ENCODE measurements around the gene NOL9. TPM values are rescaled to one million over a fixed set of nuclear protein-coding genes. Genes with fewer than 3 reads are reported as not detected.

The NOL9 gene
- total and polyA plus RNA-seq, 9 of the 15 experiments (the other 6 are each of a cell fraction or from before 2014, with no cell fraction given), result 5.6 to 76.5 (median 47.3) TPM

- TF ChIP-seq GTF2E2 (tag; IDR thresholded peaks at IDR 0.05), result no peak
- no peak for TF ChIP-seq BMI1 (IDR thresholded peaks at IDR 0.05; ENCODE audit: low read length)
- no peak for TF ChIP-seq NFATC3 (IDR thresholded peaks at IDR 0.05)
- TF ChIP-seq SMARCA4 (IDR thresholded peaks at IDR 0.05), result peak; percentile 61; the same call in 1 of the 2 replicates
- TF ChIP-seq ARHGAP35 (IDR thresholded peaks at IDR 0.05; ENCODE audit: partially characterized antibody), result no peak
- TF ChIP-seq PTRF (tag; IDR thresholded peaks at IDR 0.05), result no peak
- TF ChIP-seq DIDO1 (tag; IDR thresholded peaks at IDR 0.05; ENCODE audit: low read depth), result no peak
- no peak for TF ChIP-seq POLR3A (IDR thresholded peaks at IDR 0.05; ENCODE audit: borderline replicate concordance, extremely low read depth, insufficient read depth, insufficient read length)
- no peak for TF ChIP-seq RNF2 (IDR thresholded peaks at IDR 0.05)
- TF ChIP-seq ZKSCAN1 (IDR thresholded peaks at IDR 0.05; ENCODE audit: low read depth, low read length), result no peak
- no peak for TF ChIP-seq ZNF224 (CRISPR knock-in tag; IDR thresholded peaks at IDR 0.05)
- no peak for TF ChIP-seq ZNF445 (CRISPR knock-in tag; IDR thresholded peaks at IDR 0.05; ENCODE audit: low read depth)
- TF ChIP-seq ZNF695 (CRISPR knock-in tag; IDR thresholded peaks at IDR 0.05), result no peak
- TF ChIP-seq ZNF395 (CRISPR knock-in tag; IDR thresholded peaks at IDR 0.05), result peak; percentile 39; the same call in 1 of the 2 replicates
- TF ChIP-seq LARP7 (IDR thresholded peaks at IDR 0.05), result no peak
- no peak for TF ChIP-seq ID3 (CRISPR knock-in tag; IDR thresholded peaks at IDR 0.05)
- no peak for TF ChIP-seq ID3 (tag; IDR thresholded peaks at IDR 0.05)
- peak; percentile 58; the same call in 1 of the 2 replicates for TF ChIP-seq HDAC2 (IDR thresholded peaks at IDR 0.05)
- no peak for TF ChIP-seq MCM3 (IDR thresholded peaks at IDR 0.05)
- TF ChIP-seq SP1 (CRISPR knock-in tag; IDR thresholded peaks at IDR 0.05), result peak; percentile 36
- TF ChIP-seq MLX (CRISPR knock-in tag; conservative IDR thresholded peaks at IDR 0.05), result no peak
- TF ChIP-seq RBM22 (IDR thresholded peaks at IDR 0.05; ENCODE audit: low read depth, low read length, poor library complexity, severe bottlenecking), result no peak
- peak; percentile 83 for TF ChIP-seq L3MBTL2 (IDR thresholded peaks at IDR 0.05)
- TF ChIP-seq ZNF124 (CRISPR knock-in tag; IDR thresholded peaks at IDR 0.05), result no peak
- no peak for TF ChIP-seq TAL1 (IDR thresholded peaks at IDR 0.05)
- TF ChIP-seq ZBTB5 (IDR thresholded peaks at IDR 0.05), result no peak
- no peak for TF ChIP-seq SIX5 (IDR thresholded peaks at IDR 0.05; ENCODE audit: borderline replicate concordance in 1 of 2, insufficient read depth in 1 of 2, low read depth in 1 of 2, low read length in 2 of 2)
- TF ChIP-seq PRMT5 (CRISPR knock-in tag; IDR thresholded peaks at IDR 0.05), result no peak
Observed at GRCh38 chr1:6601049-6601922, 47.0 kb upstream of the NOL9 start (continued).
